ENCODE measurements around the gene RXRB.
"Not testable (repeated sequence)": the region's sequence is repeated elsewhere in the genome, so short reads cannot be mapped to it uniquely, and the experiment has no call there.

Gene RXRB

DNA sequence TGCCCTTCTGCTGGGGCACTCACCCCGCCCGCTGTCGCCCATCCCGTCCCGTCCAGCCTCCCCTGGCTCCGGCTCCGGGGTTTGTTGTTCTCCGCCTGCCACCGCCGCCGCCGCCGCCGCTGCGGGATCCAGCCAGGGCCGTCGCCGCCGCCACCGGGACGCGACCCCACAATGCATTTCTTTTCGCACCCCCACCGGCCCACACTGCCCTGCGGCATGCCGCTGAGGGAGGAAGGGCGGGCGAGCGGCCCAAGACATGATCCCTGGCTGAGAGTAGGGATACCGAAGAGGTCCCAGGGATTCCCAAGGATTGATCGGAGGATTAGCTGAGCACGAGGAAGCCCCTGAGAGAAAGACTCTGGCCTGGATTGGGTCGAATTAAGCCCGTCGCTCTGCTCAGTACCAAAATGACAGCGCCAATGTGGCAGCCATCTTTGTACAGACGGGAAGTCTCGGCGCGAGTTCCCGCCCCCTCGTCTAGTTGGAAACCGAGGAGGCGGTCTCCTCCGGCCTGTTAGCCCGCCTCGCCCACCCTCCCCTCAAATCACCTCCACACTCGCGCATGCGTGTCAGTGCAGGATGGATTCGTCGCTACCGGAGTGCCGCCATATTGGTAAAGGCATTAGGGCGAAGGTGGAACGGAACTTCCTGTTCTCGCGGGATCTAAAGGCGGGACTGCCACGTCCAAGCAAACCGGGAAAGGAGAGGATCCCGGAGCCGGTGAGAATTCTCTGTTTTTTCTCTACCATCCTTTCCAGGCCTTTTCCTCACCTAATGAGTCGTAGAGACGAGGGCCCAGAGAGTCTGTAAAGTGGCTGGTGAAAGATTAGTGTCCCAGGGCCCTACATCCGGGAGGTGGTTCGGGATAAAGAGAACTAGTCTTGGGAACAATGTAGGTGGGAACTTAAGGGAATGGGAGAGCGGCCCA lies at the start of gene RXRB, which contains the start of gene SLC39A7:
TSS of gene RXRB (minus strand) at position 447 of the 928 bp plus-strand sequence. CDS start at position 258, 189 bp downstream.
TSS of gene SLC39A7 (plus strand) at position 649 of the 928 bp plus-strand sequence. CDS start 379 bp downstream, outside the sequence.
- peak; percentile 94 to 96 for DNase-seq

DNA sequence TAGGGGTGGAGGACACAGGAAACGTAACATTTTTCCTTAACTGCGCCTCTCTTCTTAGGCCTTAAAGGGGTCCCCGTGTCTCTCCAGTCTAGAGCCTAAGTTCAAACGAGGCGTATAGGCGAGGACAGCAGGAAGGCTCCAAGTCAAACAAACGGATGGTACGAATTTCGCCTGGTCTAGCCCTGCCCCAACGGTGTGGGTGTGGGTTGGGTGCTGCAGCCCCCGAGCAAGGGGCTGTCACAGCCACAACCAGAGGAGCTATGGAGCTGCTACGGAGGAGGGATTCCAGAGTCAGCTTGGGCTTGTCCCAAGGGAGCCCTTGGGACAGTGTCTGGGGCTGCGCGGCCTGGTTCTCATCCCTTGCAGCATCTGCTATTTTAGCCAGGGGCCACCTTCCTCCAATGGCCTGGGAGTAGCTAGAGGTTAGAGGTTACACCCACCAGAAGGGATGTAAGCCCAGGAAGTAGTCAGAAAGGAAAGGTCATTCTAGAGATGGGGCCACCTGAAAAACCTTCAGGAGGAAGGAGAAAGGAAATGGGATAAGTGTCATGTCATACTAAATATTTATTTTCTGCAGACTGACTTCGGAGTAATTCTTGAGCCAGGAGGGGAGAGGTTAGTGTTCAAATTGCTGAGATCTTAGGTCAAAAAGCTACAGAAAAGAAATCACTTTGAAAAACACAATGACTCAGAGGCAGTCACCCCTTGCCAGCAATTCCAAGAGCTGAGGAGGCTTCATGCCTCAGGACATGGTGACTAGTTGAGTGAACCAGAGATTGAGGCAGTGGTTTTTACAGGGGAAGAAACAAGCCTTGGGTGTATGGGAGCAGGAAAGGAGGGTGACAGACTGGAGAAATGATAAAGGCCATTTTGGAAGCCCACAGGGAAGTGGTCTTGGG lies 49.5 kb upstream of the RXRB start:
- no peak for DNase-seq

DNA sequence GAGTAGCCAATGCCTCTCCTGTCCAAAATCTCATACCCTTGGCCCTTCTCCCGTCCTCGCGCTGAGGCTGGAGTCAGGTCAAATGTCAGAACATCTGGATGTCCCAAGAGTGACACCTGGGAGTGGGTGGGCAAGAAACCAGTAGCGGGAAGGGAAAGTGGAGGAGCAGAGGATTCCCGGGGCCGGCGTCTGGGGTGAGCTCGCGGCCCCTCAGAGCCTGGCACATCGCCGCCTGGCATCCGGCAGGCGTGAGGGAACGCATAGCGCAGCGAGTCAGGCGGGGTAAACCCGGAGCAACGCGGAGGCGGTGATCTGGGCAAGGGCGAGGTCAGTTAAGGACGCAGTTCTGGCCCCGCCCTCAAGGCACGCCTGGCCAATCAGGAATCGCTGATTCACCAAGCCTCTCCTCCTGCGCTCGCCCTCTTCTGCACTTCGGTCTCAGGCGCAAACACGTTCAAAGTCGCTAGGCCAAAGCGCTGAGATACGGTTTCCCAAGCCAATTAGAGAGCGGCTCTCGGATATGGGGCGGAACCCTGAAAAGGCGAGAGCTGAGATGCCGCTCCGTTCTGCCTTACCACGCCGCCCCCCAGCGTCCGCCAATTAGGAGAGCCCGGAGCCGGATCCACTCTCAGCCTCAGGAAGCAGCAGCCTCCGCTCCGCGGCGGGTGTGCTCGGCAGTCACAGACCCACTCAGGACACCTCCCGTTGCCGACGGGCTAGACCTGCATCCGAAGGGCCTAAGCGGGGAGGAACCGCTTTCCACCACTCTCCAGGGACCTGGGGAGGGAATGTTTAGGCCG lies 48.7 kb upstream of the RXRB start:
- peak; percentile 94 to 95 for DNase-seq

DNA sequence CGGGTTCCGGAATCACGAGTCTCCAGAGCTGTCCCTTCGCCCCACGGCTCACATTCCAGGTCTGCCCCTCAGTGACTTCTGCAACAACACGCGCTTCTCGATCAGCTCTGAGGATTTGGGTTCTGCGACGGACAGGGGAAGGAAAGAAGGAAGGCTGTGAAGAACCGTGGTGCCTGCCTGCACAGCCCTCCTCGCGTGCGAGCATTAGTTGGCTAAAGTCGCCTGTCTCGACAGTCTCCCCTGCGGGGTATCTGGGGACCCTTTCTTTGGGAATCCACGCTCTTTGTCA lies 48.1 kb upstream of the RXRB start:
- DNase-seq = no peak

DNA sequence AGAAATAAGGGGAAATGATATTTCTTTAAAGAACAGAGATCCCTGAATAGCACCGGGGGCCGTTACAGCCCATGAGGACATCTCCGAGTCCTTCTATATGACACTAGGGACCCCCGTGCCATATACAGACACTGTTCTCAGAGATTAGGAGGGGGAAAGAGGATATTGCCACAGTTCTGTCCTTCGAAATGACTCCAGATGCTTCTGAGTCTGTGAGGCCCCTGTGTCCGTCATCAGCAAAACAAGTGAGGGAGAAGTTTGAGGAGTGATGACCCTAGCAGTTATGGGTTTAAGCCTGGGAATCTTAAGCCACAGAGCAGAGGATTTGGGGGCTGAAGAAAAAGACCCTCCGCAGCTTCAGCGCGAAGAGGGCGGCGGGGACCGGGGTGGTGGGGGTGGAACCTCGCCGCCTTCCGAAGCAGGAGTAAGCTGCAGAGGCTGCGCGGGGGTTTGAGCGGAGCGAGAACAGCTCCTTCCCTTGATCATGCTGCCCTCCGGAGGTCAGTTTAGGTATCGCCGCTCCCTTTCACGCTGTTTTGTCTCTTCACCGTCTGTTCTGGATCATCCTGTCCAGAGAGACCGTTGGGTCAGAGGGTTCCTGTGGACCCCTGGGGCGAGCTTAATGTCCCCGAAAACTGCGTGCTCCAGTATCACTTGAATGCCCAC lies 47.6 kb upstream of the RXRB start:
- DNase-seq = peak; percentile 75 to 92

DNA sequence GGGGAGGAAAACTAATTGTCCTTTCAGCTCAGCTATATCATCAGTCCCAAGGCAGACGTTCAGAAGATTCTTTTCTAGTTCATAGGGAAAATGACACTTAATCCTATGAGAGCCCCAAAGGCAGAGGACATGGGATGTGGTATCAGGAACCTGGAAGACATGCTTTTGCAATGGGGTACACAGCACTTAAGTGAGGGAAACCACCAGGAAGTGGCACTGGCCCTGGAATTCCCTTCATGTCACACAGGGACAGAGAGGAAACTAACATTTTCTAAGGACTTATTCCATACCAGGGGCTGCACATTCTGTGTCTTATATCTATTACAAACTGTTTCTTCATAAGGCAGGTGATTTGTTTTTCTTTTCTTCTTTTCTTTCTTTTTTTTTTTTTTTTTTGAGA lies 43.0 kb upstream of the RXRB start:
- DNase-seq = no peak

DNA sequence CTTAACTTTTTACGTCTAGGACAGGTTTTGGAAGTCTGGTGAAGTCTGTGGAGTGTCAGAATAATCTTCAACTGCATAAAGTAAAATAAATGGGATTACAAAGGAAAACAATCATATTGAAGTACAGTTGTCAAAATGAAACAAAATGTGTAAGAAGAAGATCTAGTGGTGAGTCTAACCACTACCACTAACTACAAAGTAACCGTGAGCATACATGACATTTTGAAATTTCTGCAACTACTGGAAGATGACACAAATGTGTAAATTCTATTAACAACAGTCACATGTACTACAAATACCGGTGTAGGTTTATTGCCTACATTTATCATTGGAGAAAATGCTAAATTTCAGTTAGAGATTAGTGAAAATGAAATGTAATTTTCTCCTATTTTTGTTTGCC lies 41.5 kb upstream of the RXRB start:
- no peak for DNase-seq

DNA sequence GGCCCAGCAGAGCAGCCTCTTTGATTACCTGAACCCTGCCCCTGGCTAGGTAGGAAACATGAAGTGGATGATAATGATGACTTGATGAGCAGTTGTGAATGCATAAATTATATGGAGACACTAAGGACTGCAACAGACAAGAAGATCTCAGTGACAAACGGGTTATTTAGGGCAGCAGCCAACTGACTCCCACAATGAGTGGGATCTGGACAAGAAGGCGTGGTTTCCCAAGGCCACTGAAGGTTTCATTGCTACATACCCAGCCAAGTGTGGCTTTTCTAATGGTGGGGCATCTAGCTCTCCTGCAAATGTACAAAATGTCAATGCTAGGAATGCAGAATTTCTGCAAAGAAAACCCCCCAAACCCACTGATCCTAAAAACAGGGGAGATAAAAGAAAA lies 37.3 kb upstream of the RXRB start:
- no peak for DNase-seq

DNA sequence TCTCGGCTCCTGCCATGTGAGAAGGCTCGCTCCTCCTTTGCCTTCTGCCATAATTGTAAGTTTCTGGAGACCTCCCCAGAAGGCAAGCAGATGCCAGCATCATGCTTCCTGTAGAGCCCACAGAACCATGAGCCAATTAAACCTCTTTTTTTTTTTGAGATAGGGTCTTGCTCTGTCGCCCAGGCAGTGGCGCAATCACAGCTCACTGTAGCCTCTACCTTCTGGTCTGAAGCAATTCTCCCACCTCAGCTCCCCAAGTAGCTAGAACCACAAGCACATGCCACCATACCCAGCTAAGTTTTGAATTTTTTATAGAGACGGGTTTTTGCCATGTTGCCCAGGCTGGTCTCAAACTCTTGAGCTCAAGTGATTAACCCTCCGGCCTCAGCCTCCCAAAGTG lies 36.4 kb upstream of the RXRB start:
- no peak for DNase-seq

DNA sequence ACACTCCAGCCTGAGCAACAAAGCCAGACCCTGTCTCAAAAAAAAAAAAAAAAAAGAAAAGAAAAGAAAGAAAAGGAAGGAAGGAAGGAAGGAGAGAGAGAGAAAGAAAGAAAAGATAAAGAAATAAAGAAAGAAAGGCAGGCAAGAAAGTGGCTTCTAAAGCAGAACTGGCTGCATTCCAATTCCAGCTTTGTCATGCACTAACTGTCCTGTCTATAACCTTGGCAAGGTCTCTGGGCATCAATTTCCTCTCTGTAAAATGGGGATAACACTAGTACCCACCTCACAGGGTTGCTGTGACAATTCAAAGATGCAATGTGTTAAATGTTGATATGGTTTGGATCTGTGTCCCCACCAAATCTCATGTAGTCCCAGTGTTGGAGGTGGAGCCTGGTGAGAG lies 35.9 kb upstream of the RXRB start:
- no peak for DNase-seq

DNA sequence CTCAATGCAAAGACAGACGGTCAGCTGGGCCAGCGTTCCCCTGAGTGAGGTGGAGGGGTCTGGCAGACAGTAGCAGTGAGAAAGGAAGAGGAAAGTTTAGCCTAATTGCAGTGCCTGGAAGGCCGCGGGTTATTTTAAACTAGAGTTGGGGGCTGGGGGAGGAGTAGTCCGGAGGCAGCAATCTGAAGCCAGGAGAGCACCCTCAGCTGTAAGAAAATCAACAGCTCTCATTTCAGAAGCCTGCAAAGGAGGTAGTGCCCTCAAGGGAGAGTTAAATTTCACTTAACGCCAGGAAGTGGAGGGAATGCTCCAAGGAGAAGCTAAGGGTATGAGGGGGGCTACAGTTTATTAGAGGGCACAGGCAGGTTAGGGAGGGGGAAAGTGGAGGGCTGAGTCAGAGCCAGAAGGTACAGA lies 34.8 kb upstream of the RXRB start:
- no peak for DNase-seq

DNA sequence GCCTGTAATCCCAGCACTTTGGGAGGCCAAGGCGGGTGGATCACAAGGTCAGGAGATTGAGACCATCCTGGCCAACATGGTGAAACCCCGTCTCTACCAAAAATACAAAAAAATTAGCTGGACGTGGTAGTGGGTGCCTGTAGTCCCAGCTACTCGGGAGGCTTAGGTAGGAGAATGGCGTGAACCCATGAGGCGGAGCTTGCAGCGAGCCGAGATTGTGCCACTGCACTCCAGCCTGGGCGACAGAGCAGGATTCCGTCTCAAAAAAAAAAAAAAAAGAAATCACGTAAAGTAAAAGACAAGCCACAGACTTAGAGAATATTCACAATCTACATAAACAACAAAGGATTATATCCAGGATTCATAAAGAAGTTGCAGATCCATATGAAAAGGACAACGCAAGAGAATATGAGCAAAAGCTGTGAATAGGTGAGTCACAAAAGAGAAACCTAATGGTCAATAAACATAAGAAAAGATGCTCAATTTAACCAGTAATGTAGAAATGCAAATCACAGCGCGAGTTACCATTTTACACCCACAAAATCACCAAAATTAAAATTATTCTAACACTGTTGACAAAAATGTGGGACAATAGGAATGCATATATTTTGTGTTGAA lies 26.1 kb upstream of the RXRB start:
- DNase-seq = not testable (repeated sequence)

DNA sequence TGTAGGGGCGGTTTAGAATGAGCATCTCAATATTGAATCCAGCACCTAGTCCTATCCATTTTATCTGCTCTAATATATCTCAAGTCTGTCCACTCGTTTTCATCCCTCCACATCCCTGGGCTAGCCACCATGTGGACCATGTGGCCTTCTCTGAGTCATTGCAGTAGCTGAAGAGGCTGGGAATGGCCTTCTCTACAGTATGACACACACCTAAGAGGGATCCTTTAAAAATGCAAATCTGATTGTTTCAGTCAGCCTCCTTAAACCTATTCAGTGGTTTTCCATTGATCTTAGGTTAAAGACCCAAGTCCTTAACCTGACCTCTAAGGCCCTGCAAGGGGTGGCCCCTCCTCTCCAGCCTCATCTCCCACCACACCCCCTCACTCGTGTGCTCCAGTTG lies 17.2 kb upstream of the RXRB start:
- no peak for DNase-seq

DNA sequence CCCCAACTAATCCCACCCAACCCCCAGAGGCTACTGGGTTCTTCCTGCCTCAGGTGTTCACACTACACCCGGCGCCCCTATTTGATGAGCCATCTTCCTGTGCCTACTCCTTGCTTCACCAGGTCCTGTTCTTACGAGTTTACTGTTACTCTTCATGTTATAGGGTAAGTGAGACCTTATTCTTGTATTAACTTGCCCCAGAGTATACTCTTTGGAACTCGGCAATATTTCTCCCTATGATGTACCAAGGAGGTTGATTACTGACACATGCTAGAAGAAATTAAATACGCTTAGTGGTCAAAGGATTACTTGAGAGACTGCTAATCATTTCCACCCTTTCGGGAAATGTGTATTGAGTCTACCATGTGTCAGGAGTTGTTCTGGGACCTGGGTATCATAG lies 16.8 kb upstream of the RXRB start:
- no peak for DNase-seq

DNA sequence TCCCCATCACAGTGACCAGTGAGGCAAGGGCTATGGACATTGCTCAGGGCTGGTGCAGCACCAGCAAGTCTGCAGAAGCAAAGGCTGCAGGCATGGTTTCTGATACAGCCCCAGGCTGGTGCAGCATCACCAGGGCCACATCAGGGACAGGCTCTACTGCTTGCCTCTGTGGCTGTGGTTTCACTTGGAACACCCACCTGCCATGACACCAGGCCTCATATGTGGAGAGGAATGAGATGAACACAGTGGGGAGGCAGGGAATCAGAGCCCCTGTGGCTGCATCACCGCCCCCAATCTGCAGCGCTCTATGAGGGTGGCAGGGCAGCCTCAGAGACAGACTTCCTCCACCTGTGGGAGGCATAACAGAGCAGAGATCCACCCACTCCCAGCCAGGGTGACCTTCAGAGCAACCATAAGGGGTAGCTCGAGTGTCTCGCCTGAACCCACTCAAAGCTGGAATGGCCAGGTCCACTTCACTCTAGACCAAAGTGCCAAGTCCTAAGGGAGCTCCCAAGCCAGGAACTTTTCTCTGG lies 15.7 kb upstream of the RXRB start:
- no peak for DNase-seq

DNA sequence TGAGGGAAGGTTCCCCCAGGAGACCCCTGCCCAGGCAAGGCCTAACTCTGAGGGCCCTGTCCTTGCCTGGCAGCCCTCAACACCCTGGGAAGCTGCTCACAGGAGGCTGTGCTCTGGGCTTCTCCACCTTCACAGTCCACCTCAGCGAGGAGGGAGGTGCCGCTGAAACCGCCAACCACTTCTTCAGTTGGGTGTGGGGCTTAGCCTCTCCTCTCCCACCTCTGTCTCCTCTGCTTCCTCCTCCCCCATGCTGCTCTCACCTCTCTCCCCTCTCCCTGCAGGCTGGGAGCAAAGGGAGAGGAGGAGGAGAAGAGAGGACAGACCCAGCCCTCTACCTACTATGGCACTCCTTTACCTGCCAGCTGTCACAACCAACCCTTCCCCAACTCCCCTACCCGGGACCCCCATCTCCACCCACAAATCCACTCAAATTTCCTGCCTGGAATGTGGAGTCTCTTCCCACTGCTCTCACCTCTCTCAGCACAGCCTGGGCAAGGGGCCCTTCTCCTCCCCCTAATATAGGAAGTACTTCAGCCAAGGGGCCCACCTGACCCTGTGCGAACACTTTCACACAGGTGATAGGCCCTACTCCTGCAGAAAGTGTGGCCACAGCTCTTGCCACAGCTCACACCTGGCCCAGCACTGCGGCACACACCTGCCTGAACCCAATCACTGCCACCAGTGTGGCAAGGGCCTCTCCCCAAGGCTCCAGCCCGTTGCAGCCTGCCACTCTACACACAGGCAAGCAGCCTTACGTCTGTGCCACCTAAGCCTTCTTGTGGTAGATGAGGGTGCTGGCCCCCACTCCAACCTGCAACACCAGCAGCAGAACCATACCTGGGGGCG lies 15.0 kb upstream of the RXRB start:
- DNase-seq = no peak

DNA sequence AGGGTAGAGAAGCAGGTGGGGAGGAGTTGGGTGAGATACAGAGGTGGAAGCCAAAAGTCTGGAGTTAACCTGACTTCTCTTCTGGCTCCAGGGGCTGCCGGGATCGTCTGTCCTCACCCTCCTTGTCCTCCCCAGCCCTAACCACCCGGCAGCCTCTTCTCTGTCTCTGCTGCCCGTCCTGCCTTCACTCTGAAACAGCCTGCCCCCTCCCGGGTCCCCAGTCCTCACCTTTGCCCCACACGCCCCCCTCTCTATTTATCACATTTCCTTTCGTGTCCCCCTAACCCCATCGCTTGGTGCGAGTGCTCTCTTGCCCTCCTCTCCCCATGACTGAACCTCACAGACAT lies 13.5 kb upstream of the RXRB start:
- no peak for DNase-seq

DNA sequence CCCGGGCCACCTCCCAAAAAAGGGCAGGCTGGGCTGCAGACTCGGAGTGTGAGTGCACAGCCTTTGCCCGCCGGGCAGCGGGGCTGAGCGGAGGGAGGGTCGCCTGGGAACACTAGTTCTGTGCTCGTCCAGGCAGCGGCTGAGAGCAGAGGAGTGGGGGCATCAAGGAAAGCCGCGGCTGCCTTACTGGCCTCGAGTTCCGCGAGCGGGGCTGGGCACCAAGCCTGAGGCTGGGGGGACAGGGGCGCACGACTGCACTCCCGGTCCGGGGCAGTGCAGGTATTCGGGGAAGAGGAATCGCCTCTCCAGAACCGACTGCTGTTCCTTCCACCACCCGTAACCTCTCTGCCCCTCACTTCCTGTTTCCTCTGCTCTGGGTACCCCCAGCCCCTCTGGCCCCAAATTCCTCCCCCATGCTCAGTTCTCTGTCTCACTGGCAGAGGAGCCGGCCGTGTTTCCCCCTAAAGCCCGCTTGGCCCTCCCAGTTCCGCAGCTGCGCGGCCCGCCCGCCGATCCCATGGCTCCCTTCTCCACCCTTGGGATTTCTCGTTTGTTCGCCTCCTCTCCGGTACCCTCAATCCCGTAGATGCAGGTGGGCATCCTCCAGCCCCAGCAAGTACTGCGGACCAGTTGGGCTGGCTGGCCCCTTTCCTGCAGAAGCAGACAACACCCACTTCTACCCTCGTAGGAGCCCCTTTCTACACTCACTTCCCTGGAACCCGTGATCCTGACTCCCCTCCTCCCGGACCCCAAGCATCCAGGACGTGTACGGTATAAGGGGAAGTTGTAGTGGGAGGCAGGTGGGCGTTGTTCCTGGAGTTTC lies 12.9 kb upstream of the RXRB start:
- DNase-seq = no peak

DNA sequence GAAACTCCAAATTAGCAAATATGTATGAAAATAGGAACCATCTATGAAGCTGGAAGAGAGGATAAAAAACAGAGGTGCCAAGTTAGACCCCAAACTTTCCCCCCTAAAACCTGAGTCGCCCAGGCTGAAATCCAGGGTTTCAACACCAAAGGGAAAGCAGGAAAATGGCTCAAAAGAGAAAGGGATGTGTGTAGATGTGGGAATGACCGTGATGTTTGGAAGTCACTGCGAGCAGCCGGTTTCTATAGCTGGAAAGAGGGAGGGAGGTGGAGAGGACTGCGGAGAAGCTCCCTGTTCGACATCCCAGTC lies 12.3 kb upstream of the RXRB start:
- no peak for DNase-seq

Measured in NCI-H187 (cell line).